Breast epithelium (tissue), 3 donors: Measurements from ENCODE around the gene PLXNA2.

Source experiments
- CTCF ChIP-seq, 3 donors: fragments of 450-650 bp; IDR thresholded peaks; one replicate each; pipeline ENCODE4 v1.5.1; 2016 to 2017; ENCODE audit warnings: antibody characterized with exemption in 3 of 3, mild to moderate bottlenecking in 3 of 3, moderate library complexity in 3 of 3
- POLR2A ChIP-seq: fragments of 450-650 bp; IDR thresholded peaks from one replicate; pipeline ENCODE4 v1.6.1; 2016; ENCODE audit warnings: antibody characterized with exemption, mild to moderate bottlenecking, moderate library complexity
- POLR2AphosphoS5 ChIP-seq, 3 donors: sonication (generic); formaldehyde crosslinking; IDR thresholded peaks; one replicate each; pipeline ENCODE4 v1.6.1; 2017; ENCODE audit warnings: antibody characterized with exemption in 3 of 3

- no peak for TF ChIP-seq CTCF (IDR thresholded peaks at IDR 0.05)
- TF ChIP-seq POLR2A, result no peak
- no peak for TF ChIP-seq POLR2AphosphoS5 (IDR thresholded peaks at IDR 0.05)
These were observed 79.6 kb downstream of the PLXNA2 start for GRCh38 chr1:208164609-208165008.
